GM12878 (cell line): ENCODE results near the gene MGMT. TPM values are rescaled to one million over a fixed set of nuclear protein-coding genes. Genes with fewer than 3 reads are reported as not detected.

Experiments used
- ATAC-seq: fragments of 200-7000 bp; cut with Tn5 transposase; 3 replicates; pipeline ENCODE4 v1.9.1; 2020; ENCODE audit warnings: mild to moderate bottlenecking, moderate library complexity
- BruUV-seq: library from RNA; stranded (reverse); fragments of 400-500 nt; replicated peaks from 2 replicates; lab custom pipeline; 2021; lab: Mats Ljungman, UMichigan
- CTCF ChIA-PET: fragments of 300-600 bp; sonication (Branson Sonifier 250); formaldehyde crosslinking; extraction: SDS; loops from one replicate; lab custom pipeline; 2021; ENCODE audit warnings: inconsistent platforms; lab: Yijun Ruan, JAX
- POLR2A ChIA-PET: fragments of 350-600 bp; formaldehyde crosslinking; extraction: SDS; loops from one replicate; lab custom pipeline; 2021; ENCODE audit warnings: inconsistent platforms; lab: Charles Lee
- RAD21 ChIA-PET: fragments of 300-600 bp; sonication (Branson Sonifier 250); formaldehyde crosslinking; loops from one replicate; lab custom pipeline; 2023; ENCODE audit warnings: antibody characterized with exemption; ENCODE audit not compliant: unreplicated experiment; lab: Charles Lee
- SMC1A ChIA-PET: fragments of 300-600 bp; sonication (Branson Sonifier 250); formaldehyde crosslinking; loops from one replicate; lab custom pipeline; 2023; ENCODE audit not compliant: unreplicated experiment, uncharacterized antibody; lab: Charles Lee
- DNase-seq: peaks from one replicate; pipeline ENCODE4 v3.0.0-alpha.2; 2011; ENCODE audit warnings: low read depth, low spot score
- FAIRE-seq: peaks from 3 replicates; lab custom pipeline; 2011; peaks lifted over from hg19 to GRCh38; lab: Jason Lieb, UNC
- H2AFZ ChIP-seq: 2 replicates; pipeline ENCODE4 v1.6.0; 2011; ENCODE audit warnings: low read depth, low read length, control low read depth; ENCODE audit not compliant: control insufficient read depth
- H3K27ac ChIP-seq: 2 replicates; pipeline ENCODE4 v1.5.1; 2011; ENCODE audit warnings: control low read depth; ENCODE audit not compliant: control insufficient read depth, insufficient read depth
- H3K27me3 ChIP-seq, 2 experiments: replicated peaks in 1 of 2; 2 replicates each; pipeline versions ENCODE4 v1.6.0 to v1.6.1; 2011; ENCODE audit warnings: low read length in 1 of 2; ENCODE audit not compliant: control insufficient read depth in 2 of 2, insufficient read depth in 2 of 2
- H3K36me3 ChIP-seq, 2 experiments: 2 replicates each; pipeline ENCODE4 v1.5.1; 2011; ENCODE audit warnings: low read length in 1 of 2; ENCODE audit not compliant: control insufficient read depth in 2 of 2, insufficient read depth in 2 of 2
- H3K4me1 ChIP-seq: 2 replicates; pipeline ENCODE4 v1.6.1; 2011; ENCODE audit warnings: mild to moderate bottlenecking, low read length, moderate library complexity, mixed read lengths; ENCODE audit not compliant: control insufficient read depth, insufficient read depth
- H3K4me2 ChIP-seq: 2 replicates; pipeline ENCODE4 v1.6.0; 2011; ENCODE audit warnings: control low read depth; ENCODE audit not compliant: control insufficient read depth, insufficient read depth
- H3K4me3 ChIP-seq: fragments of 200-600 bp; sonication (generic); 2 replicates; pipeline ENCODE4 v1.5.1; 2016
- H3K79me2 ChIP-seq: 2 replicates; pipeline ENCODE4 v1.6.0; 2011; ENCODE audit warnings: low read length; ENCODE audit not compliant: control insufficient read depth, insufficient read depth
- H3K9ac ChIP-seq: 2 replicates; pipeline ENCODE4 v1.8.0; 2011; ENCODE audit warnings: low read length, control low read depth, mixed read lengths; ENCODE audit not compliant: control insufficient read depth, insufficient read depth
- H3K9me3 ChIP-seq: replicated peaks from 3 replicates; pipeline ENCODE4 v1.5.1; 2011; ENCODE audit warnings: mild to moderate bottlenecking, low read length; ENCODE audit not compliant: control insufficient read depth, insufficient read depth
- H4K20me1 ChIP-seq: 2 replicates; pipeline ENCODE4 v1.6.0; 2011; ENCODE audit not compliant: control insufficient read depth, insufficient read depth
- ATF7 ChIP-seq: fragments of 450-650 bp; IDR thresholded peaks from 2 replicates; pipeline ENCODE4 v1.6.1; 2016; ENCODE audit warnings: low read depth, mild to moderate bottlenecking
- E2F4 ChIP-seq: IDR thresholded peaks from 2 replicates; pipeline ENCODE4 v1.6.1; 2012; ENCODE audit warnings: low read depth, low read length, improper control_type of control experiment
- JUND ChIP-seq: IDR thresholded peaks from 2 replicates; pipeline ENCODE4 v1.6.1; 2012; ENCODE audit warnings: low read depth, mild to moderate bottlenecking, low read length, improper control_type of control experiment, moderate library complexity
- KAT2A ChIP-seq: conservative IDR thresholded peaks from 2 replicates; pipeline ENCODE4 v1.6.1; 2011; ENCODE audit warnings: low read depth, low read length; ENCODE audit not compliant: control insufficient read depth
- KDM1A ChIP-seq: fragments of 200-600 bp; sonication (generic); IDR thresholded peaks from 2 replicates; pipeline ENCODE4 v1.6.1; 2016; ENCODE audit warnings: borderline replicate concordance
- NRF1 ChIP-seq: conservative IDR thresholded peaks from 2 replicates; pipeline ENCODE4 v1.6.1; 2011; ENCODE audit warnings: mild to moderate bottlenecking, low read depth, low read length, improper control_type of control experiment
- PAX5 ChIP-seq: IDR thresholded peaks from 2 replicates; pipeline ENCODE4 v1.6.1; 2011; ENCODE audit warnings: low read depth, low read length, borderline replicate concordance
- PAX8 ChIP-seq: fragments of 450-650 bp; IDR thresholded peaks from 2 replicates; pipeline ENCODE4 v1.6.1; 2017; ENCODE audit warnings: mild to moderate bottlenecking, moderate library complexity
- RAD21 ChIP-seq: IDR thresholded peaks from 2 replicates; pipeline ENCODE4 v1.6.1; 2011; ENCODE audit warnings: mild to moderate bottlenecking, low read depth, low read length, moderate library complexity; ENCODE audit not compliant: insufficient read depth
- TCF12 ChIP-seq: IDR thresholded peaks from 2 replicates; pipeline ENCODE4 v1.6.1; 2011; ENCODE audit warnings: low read depth, mild to moderate bottlenecking, low read length
- TCF3 ChIP-seq: IDR thresholded peaks from 2 replicates; pipeline ENCODE4 v1.6.1; 2012; ENCODE audit warnings: low read depth, mild to moderate bottlenecking, low read length, borderline replicate concordance; ENCODE audit not compliant: insufficient read depth
- ZBED1 ChIP-seq: IDR thresholded peaks from 2 replicates; pipeline ENCODE4 v1.6.1; 2016; ENCODE audit warnings: borderline replicate concordance
- ZNF592 ChIP-seq: fragments of 450-650 bp; IDR thresholded peaks from 2 replicates; pipeline ENCODE4 v1.6.1; 2017; ENCODE audit warnings: mild to moderate bottlenecking, moderate library complexity
- WGBS: methylation state at CpG from one replicate; pipeline ENCODE4 v1.1.6; 2016; ENCODE audit warnings: low lambda C conversion rate; ENCODE audit not compliant: insufficient replicate concordance, insufficient coverage; ENCODE audit errors: missing lambda C conversion rate; 5-methylcytosine and 5-hydroxymethylcytosine counted together
- in situ Hi-C: fragments of 300-500 bp; cut with MboI; formaldehyde crosslinking; loops from 9 replicates; pipeline ENCODE4 v1.14.3; 2018; ENCODE audit warnings: mixed read lengths
- intact Hi-C: fragments of 100-400 bp; cut with micrococcal nuclease; formaldehyde crosslinking; loops from one replicate; pipeline ENCODE4 v1.14.2; 2022; ENCODE audit not compliant: unreplicated experiment
- polyA plus RNA-seq, 11 experiments: library from polyadenylated mRNA; depleted of rRNA in 4 of 11; unstranded in 6 of 11; stranded (reverse) in 5 of 11; fragments of >200 nt; fragmentation: Nextera tagmentation in 4 of 11; fragmentation: Illumina TruSeq in 1 of 11; extraction: Ambion mirVana in 4 of 11; extraction: Trizol in 1 of 11; gene quantifications; 1 replicate in 1 of 11; 2 replicates in 10 of 11; pipeline versions ENCODE4 v1.2.1 to v1.2.3, GENCODE V29; 2011 to 2016; ENCODE audit warnings: inconsistent platforms in 2 of 11, missing spikeins in 2 of 11, low read depth in 1 of 11
- total RNA-seq, 4 experiments: library from RNA; depleted of rRNA in 3 of 4; stranded (reverse); fragments of >200 nt in 3 of 4; fragmentation: Illumina TruSeq in 1 of 4; extraction: Trizol in 1 of 4; gene quantifications; 2 replicates each; pipeline versions ENCODE4 v1.2.1 to v1.2.3, GENCODE V29; 2013 to 2021

The MGMT gene
- total and polyA plus RNA-seq, 10 of the 15 experiments (the other 5 are each of a cell fraction or from before 2014, with no cell fraction given) = 0.16 to 24.2 (median 13.3) TPM

- Histone ChIP-seq H3K9me3 (no peaks in the 10 kb centered on the region), H3K4me2 (no peak overlapping the region), H3K27me3 (no peaks in the 10 kb centered on the region; a peak in 1 of 4 replicates), H3K4me3 (no peak overlapping the region), H3K36me3 (no peaks in the 10 kb centered on the region), H3K79me2 (no peaks in the 10 kb centered on the region), H2AFZ (no peak overlapping the region), H3K27ac (no peak overlapping the region), H3K9ac (no peak overlapping the region), H4K20me1 (no peaks in the 10 kb centered on the region), H3K4me1 (no peaks in the 10 kb centered on the region)
- ChIA-PET POLR2A (no interaction called here), RAD21 (no interaction called here), SMC1A (no interaction called here), CTCF (no interaction called here)
- BruUV-seq = no TSS peak
- intact Hi-C loops = no loop called here
- in situ Hi-C loops = no loop called here
- WGBS = 59% methylated on average over 7 of the region's 7 CpGs
- ATAC-seq = no peak
- no peak for TF ChIP-seq RAD21
- TF ChIP-seq TCF3 = no peak
- no peak for TF ChIP-seq ZBED1
- TF ChIP-seq ATF7 = no peak
- no peak for TF ChIP-seq JUND
- no peak for FAIRE-seq
- DNase-seq = no peak
These were observed 26.8 kb upstream of the MGMT start for GRCh38 chr10:129440247-129440646.

- POLR2A ChIA-PET = no interaction called here
- no peaks in the 10 kb centered on the region; a peak in 1 of 4 replicates for H3K27me3 ChIP-seq
- no peak overlapping the region for H3K4me2 ChIP-seq
- H3K27ac ChIP-seq = no peak overlapping the region
- SMC1A ChIA-PET = no interaction called here
- no peak for FAIRE-seq
- H4K20me1 ChIP-seq = no peaks in the 10 kb centered on the region
- TF ChIP-seq E2F4 (no peak), KAT2A (no peak), ZNF592 (no peak), PAX8 (no peak), NRF1 (no peak), TCF12 (no peak), KDM1A (no peak), PAX5 (no peak)
- no peaks in the 10 kb centered on the region for H3K36me3 ChIP-seq
- no TSS peak for BruUV-seq
- no peaks in the 10 kb centered on the region for H3K4me1 ChIP-seq
- intact Hi-C loops = no loop called here
- no peaks in the 10 kb centered on the region for H3K79me2 ChIP-seq
- no peak overlapping the region for H2AFZ ChIP-seq
- CTCF ChIA-PET = no interaction called here
- H3K4me3 ChIP-seq = no peak overlapping the region
- in situ Hi-C loops = no loop called here
- RAD21 ChIA-PET = no interaction called here
- H3K9me3 ChIP-seq = no peaks in the 10 kb centered on the region
- 42% methylated on average over 7 of the region's 7 CpGs for WGBS
- no peak for DNase-seq
- ATAC-seq = no peak
- no peak overlapping the region for H3K9ac ChIP-seq
These were observed 26.2 kb upstream of the MGMT start for GRCh38 chr10:129440722-129441316.
